KMS-11 (cell line): Measurements from ENCODE around the gene SPTB.

Source experiments
- H2AFZ ChIP-seq: fragments of 200-600 bp; sonication (generic); 2 replicates; pipeline ENCODE4 v1.6.1; 2016; ENCODE audit warnings: antibody characterized with exemption, mixed run types, low read depth
- H3K27ac ChIP-seq: fragments of 200-600 bp; sonication (generic); 2 replicates; pipeline ENCODE4 v1.6.1; 2016; ENCODE audit warnings: mild to moderate bottlenecking, mixed run types
- H3K27me3 ChIP-seq: fragments of 200-600 bp; sonication (generic); 2 replicates; pipeline ENCODE4 v1.6.1; 2017; ENCODE audit warnings: mild to moderate bottlenecking, low read depth, mixed run types, moderate library complexity; ENCODE audit not compliant: insufficient read depth
- H3K36me3 ChIP-seq: fragments of 200-600 bp; sonication (generic); 2 replicates; pipeline ENCODE4 v1.6.1; 2017; ENCODE audit warnings: mild to moderate bottlenecking, mixed run types; ENCODE audit not compliant: insufficient read depth
- H3K4me1 ChIP-seq: fragments of 200-600 bp; sonication (generic); 2 replicates; pipeline ENCODE4 v1.6.1; 2016; ENCODE audit warnings: mild to moderate bottlenecking, low read depth, mixed run types; ENCODE audit not compliant: poor library complexity, severe bottlenecking
- H3K4me2 ChIP-seq: fragments of 200-600 bp; sonication (generic); 2 replicates; pipeline ENCODE4 v1.7.0; 2016; ENCODE audit warnings: mild to moderate bottlenecking, mixed run types
- H3K4me3 ChIP-seq: fragments of 200-600 bp; sonication (generic); IDR thresholded peaks from 2 replicates; pipeline ENCODE4 v1.6.1; 2017; ENCODE audit warnings: low read depth, low read length, mixed read lengths; ENCODE audit not compliant: insufficient read depth
- H3K79me2 ChIP-seq: fragments of 200-600 bp; sonication (generic); 2 replicates; pipeline ENCODE4 v1.6.1; 2016; ENCODE audit warnings: low read depth, mixed run types; ENCODE audit not compliant: insufficient read depth
- H3K9ac ChIP-seq: fragments of 200-600 bp; sonication (generic); 2 replicates; pipeline ENCODE4 v1.6.1; 2016; ENCODE audit warnings: mild to moderate bottlenecking, mixed run types
- H4K20me1 ChIP-seq: fragments of 200-600 bp; sonication (generic); 2 replicates; pipeline ENCODE4 v1.6.1; 2016; ENCODE audit warnings: mild to moderate bottlenecking, mixed run types; ENCODE audit not compliant: insufficient read depth
- CTCF ChIP-seq: fragments of 200-600 bp; sonication (generic); conservative IDR thresholded peaks from 2 replicates; pipeline ENCODE4 v1.6.1; 2017; ENCODE audit warnings: low read depth, mild to moderate bottlenecking, antibody characterized with exemption, low read length, moderate library complexity, mixed read lengths

Gene SPTB

GRCh38 chr14:64743061-64743460 lies 136.6 kb downstream of the SPTB start:
- Histone ChIP-seq H3K4me3 (no peak overlapping the region), H3K79me2 (no peaks in the 10 kb centered on the region), H3K9ac (no peak overlapping the region), H3K27me3 (no peaks in the 10 kb centered on the region), H3K4me1 (no peaks in the 10 kb centered on the region), H3K27ac (no peak overlapping the region), H3K36me3 (no peaks in the 10 kb centered on the region), H3K4me2 (no peak overlapping the region), H2AFZ (no peak overlapping the region), H4K20me1 (no peaks in the 10 kb centered on the region)
- TF ChIP-seq CTCF: no peak

- Histone ChIP-seq H3K79me2 (no peaks in the 10 kb centered on the region), H2AFZ (no peak overlapping the region), H3K4me1 (no peaks in the 10 kb centered on the region), H3K4me3 (no peak overlapping the region), H3K4me2 (no peak overlapping the region), H3K27me3 (no peaks in the 10 kb centered on the region), H3K27ac (no peak overlapping the region), H3K36me3 (no peaks in the 10 kb centered on the region), H3K9ac (no peak overlapping the region), H4K20me1 (no peaks in the 10 kb centered on the region)
- TF ChIP-seq CTCF: no peak
Measured at GRCh38 chr14:64741961-64742360, 137.7 kb downstream of the SPTB start.

DNA sequence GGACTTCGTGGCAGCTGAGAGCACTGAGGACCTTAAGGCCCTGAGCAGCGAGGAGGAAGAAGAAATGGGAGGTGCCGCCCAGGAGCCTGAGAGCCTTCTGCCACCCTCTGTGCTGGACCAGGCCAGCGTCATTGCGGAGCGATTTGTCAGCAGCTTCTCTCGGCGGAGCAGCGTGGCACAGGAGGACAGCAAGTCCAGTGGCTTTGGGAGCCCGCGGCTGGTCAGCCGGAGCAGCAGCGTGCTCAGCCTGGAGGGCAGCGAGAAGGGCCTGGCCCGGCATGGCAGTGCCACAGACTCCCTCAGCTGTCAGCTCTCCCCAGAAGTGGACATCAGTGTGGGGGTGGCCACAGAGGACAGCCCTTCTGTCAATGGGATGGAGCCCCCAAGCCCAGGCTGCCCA lies 138.5 kb downstream of the SPTB start:
- Histone ChIP-seq H3K36me3 (no peaks in the 10 kb centered on the region), H3K4me3 (no peak overlapping the region), H3K79me2 (no peaks in the 10 kb centered on the region), H3K4me2 (no peak overlapping the region), H3K27ac (no peak overlapping the region), H4K20me1 (no peaks in the 10 kb centered on the region), H3K27me3 (no peaks in the 10 kb centered on the region), H3K4me1 (no peaks in the 10 kb centered on the region), H2AFZ (no peak overlapping the region), H3K9ac (no peak overlapping the region)
- no peak for TF ChIP-seq CTCF

GRCh38 chr14:64738281-64738804 lies 141.4 kb downstream of the SPTB start:
- H3K4me1 ChIP-seq: no peaks in the 10 kb centered on the region
- H3K27ac ChIP-seq: no peak overlapping the region
- no peak overlapping the region for H3K9ac ChIP-seq
- no peak for TF ChIP-seq CTCF
- no peak overlapping the region for H3K4me3 ChIP-seq
- no peak overlapping the region for H3K4me2 ChIP-seq
- H4K20me1 ChIP-seq: no peaks in the 10 kb centered on the region
- no peaks in the 10 kb centered on the region for H3K36me3 ChIP-seq
- H3K27me3 ChIP-seq: no peaks in the 10 kb centered on the region
- no peak overlapping the region for H2AFZ ChIP-seq
- no peaks in the 10 kb centered on the region for H3K79me2 ChIP-seq
